Astrocyte (in vitro differentiated cells and primary cell): ENCODE results near the gene GIMAP8. TPM values are rescaled to one million over a fixed set of nuclear protein-coding genes. Genes with fewer than 3 reads are reported as not detected.

Experiments used
- DNase-seq: peaks from one replicate; pipeline ENCODE4 v3.0.0-alpha.2; 2010; ENCODE audit warnings: low read depth
- FAIRE-seq: peaks from 2 replicates; lab custom pipeline; 2011; peaks lifted over from hg19 to GRCh38; lab: Jason Lieb, UNC
- H2AFZ ChIP-seq: 2 replicates; pipeline ENCODE4 v1.6.0; 2012; ENCODE audit warnings: low read depth, low read length, inconsistent platforms
- H3K27ac ChIP-seq: 2 replicates; pipeline ENCODE4 v1.5.1; 2011; ENCODE audit warnings: low read depth, low read length, inconsistent platforms
- H3K27me3 ChIP-seq: 2 replicates; pipeline ENCODE4 v1.6.0; 2011; ENCODE audit warnings: low read length, inconsistent platforms; ENCODE audit not compliant: insufficient read depth
- H3K36me3 ChIP-seq: 2 replicates; pipeline ENCODE4 v1.5.1; 2011; ENCODE audit warnings: low read length, inconsistent platforms; ENCODE audit not compliant: insufficient read depth
- H3K4me1 ChIP-seq: 2 replicates; pipeline ENCODE4 v1.5.1; 2011; ENCODE audit warnings: low read length, inconsistent platforms; ENCODE audit not compliant: insufficient read depth
- H3K4me2 ChIP-seq: 2 replicates; pipeline ENCODE4 v1.6.0; 2012; ENCODE audit warnings: low read length, inconsistent platforms
- H3K4me3 ChIP-seq: 2 replicates; pipeline ENCODE4 v1.5.1; 2011; ENCODE audit warnings: low read depth, mild to moderate bottlenecking, low read length, inconsistent platforms; ENCODE audit not compliant: insufficient read depth
- H3K79me2 ChIP-seq: 2 replicates; pipeline ENCODE4 v1.6.0; 2012; ENCODE audit warnings: mild to moderate bottlenecking, low read length, inconsistent platforms; ENCODE audit not compliant: insufficient read depth
- H3K9ac ChIP-seq: 2 replicates; pipeline ENCODE4 v1.6.0; 2012; ENCODE audit warnings: mild to moderate bottlenecking, low read length, inconsistent platforms
- H3K9me3 ChIP-seq: 2 replicates; pipeline ENCODE4 v1.5.1; 2012; ENCODE audit warnings: low read depth, mild to moderate bottlenecking, low read length, inconsistent platforms; ENCODE audit not compliant: insufficient read depth
- H4K20me1 ChIP-seq: 2 replicates; pipeline ENCODE4 v1.6.0; 2012; ENCODE audit warnings: low read length, inconsistent platforms; ENCODE audit not compliant: insufficient read depth
- H3K27ac Mint-ChIP-seq: one replicate; pipeline ENCODE4 v1.8.0; 2021; ENCODE audit warnings: mild to moderate bottlenecking, mixed read lengths; ENCODE audit not compliant: unreplicated experiment
- H3K27me3 Mint-ChIP-seq: one replicate; pipeline ENCODE4 v1.8.0; 2021; ENCODE audit warnings: low read depth, mixed read lengths; ENCODE audit not compliant: unreplicated experiment
- H3K36me3 Mint-ChIP-seq: one replicate; pipeline ENCODE4 v1.8.0; 2021; ENCODE audit warnings: low read depth, mixed read lengths; ENCODE audit not compliant: unreplicated experiment
- H3K4me1 Mint-ChIP-seq: one replicate; pipeline ENCODE4 v1.8.0; 2021; ENCODE audit warnings: low read depth, mixed read lengths; ENCODE audit not compliant: unreplicated experiment
- H3K4me3 Mint-ChIP-seq: one replicate; pipeline ENCODE4 v1.8.0; 2021; ENCODE audit warnings: mild to moderate bottlenecking, moderate library complexity, mixed read lengths; ENCODE audit not compliant: unreplicated experiment
- H3K9me3 Mint-ChIP-seq: one replicate; pipeline ENCODE4 v1.8.0; 2021; ENCODE audit warnings: mild to moderate bottlenecking, mixed read lengths; ENCODE audit not compliant: unreplicated experiment
- CTCF ChIP-seq: IDR thresholded peaks from 2 replicates; pipeline ENCODE4 v1.5.1; 2011; ENCODE audit warnings: low read depth, mild to moderate bottlenecking, inconsistent platforms, low read length, moderate library complexity; ENCODE audit not compliant: insufficient read depth
- EZH2 ChIP-seq: IDR thresholded peaks from 2 replicates; pipeline ENCODE4 v1.6.1; 2012; ENCODE audit warnings: mild to moderate bottlenecking, low read length, inconsistent platforms; ENCODE audit not compliant: insufficient read depth
- total RNA-seq: library from RNA; stranded (reverse); gene quantifications from 2 replicates; pipeline ENCODE4 v1.2.1, GENCODE V29; 2021

The GIMAP8 gene
- total RNA-seq, 1 donor from 2014 or later, result not detected

GRCh38 chr7:150465414-150465813 is 15.0 kb downstream of the GIMAP8 start:
- H3K9me3 Mint-ChIP-seq, result peaks cover 7% of the 10 kb centered on the region
- H3K9me3 ChIP-seq, result no peaks in the 10 kb centered on the region
- H3K79me2 ChIP-seq, result no peaks in the 10 kb centered on the region
- no peak overlapping the region for H3K4me3 ChIP-seq
- H3K27ac ChIP-seq, result no peak overlapping the region
- no peaks in the 10 kb centered on the region for H3K4me1 Mint-ChIP-seq
- H3K36me3 ChIP-seq, result no peaks in the 10 kb centered on the region
- no peak overlapping the region for H3K4me2 ChIP-seq
- H3K27me3 Mint-ChIP-seq, result peaks cover 19% of the 10 kb centered on the region
- H3K27ac Mint-ChIP-seq, result no peak overlapping the region
- FAIRE-seq (no peak), DNase-seq (no peak)
- H3K36me3 Mint-ChIP-seq, result no peaks in the 10 kb centered on the region
- H3K4me1 ChIP-seq, result no peaks in the 10 kb centered on the region
- no peaks in the 10 kb centered on the region for H4K20me1 ChIP-seq
- TF ChIP-seq EZH2 (no peak), CTCF (no peak)
- no peak overlapping the region for H2AFZ ChIP-seq
- no peak overlapping the region for H3K4me3 Mint-ChIP-seq
- no peaks in the 10 kb centered on the region for H3K27me3 ChIP-seq
- H3K9ac ChIP-seq, result no peak overlapping the region

GRCh38 chr7:150466477-150466876 is 16.0 kb downstream of the GIMAP8 start:
- Mint-ChIP-seq H3K27me3 (peaks cover 19% of the 10 kb centered on the region), H3K27ac (no peak overlapping the region), H3K4me1 (no peaks in the 10 kb centered on the region), H3K9me3 (peaks cover 7% of the 10 kb centered on the region), H3K4me3 (no peak overlapping the region), H3K36me3 (no peaks in the 10 kb centered on the region)
- no peak for DNase-seq
- Histone ChIP-seq H3K27ac (no peak overlapping the region), H3K27me3 (no peaks in the 10 kb centered on the region), H3K4me1 (no peaks in the 10 kb centered on the region), H3K4me3 (no peak overlapping the region), H3K36me3 (no peaks in the 10 kb centered on the region), H4K20me1 (no peaks in the 10 kb centered on the region), H3K4me2 (no peak overlapping the region), H2AFZ (no peak overlapping the region), H3K9ac (no peak overlapping the region), H3K9me3 (no peaks in the 10 kb centered on the region), H3K79me2 (no peaks in the 10 kb centered on the region)
- TF ChIP-seq CTCF (no peak), EZH2 (no peak)
- FAIRE-seq, result no peak

GRCh38 chr7:150468241-150468640 is 17.8 kb downstream of the GIMAP8 start:
- H3K27ac Mint-ChIP-seq, result no peak overlapping the region
- TF ChIP-seq CTCF, result no peak
- no peak for TF ChIP-seq EZH2

More at GRCh38 chr7:150468241-150468640, 17.8 kb downstream of the GIMAP8 start:
- Histone ChIP-seq H2AFZ (no peak overlapping the region), H3K27ac (no peak overlapping the region), H3K9me3 (no peaks in the 10 kb centered on the region), H3K79me2 (no peaks in the 10 kb centered on the region), H3K4me1 (no peaks in the 10 kb centered on the region), H4K20me1 (no peaks in the 10 kb centered on the region), H3K4me3 (no peak overlapping the region), H3K36me3 (no peaks in the 10 kb centered on the region), H3K9ac (no peak overlapping the region), H3K27me3 (no peaks in the 10 kb centered on the region), H3K4me2 (no peak overlapping the region)
- FAIRE-seq (no peak), DNase-seq (no peak)
- no peaks in the 10 kb centered on the region for H3K36me3 Mint-ChIP-seq
- no peaks in the 10 kb centered on the region for H3K9me3 Mint-ChIP-seq
- H3K4me3 Mint-ChIP-seq, result no peak overlapping the region
- H3K27me3 Mint-ChIP-seq, result peaks cover 24% of the 10 kb centered on the region
- H3K4me1 Mint-ChIP-seq, result no peaks in the 10 kb centered on the region
